Neutrophil (primary cell): ENCODE results near the gene GLYAT.

Source experiments
- H3K27ac ChIP-seq: fragments of 200-600 bp; sonication (generic); 2 replicates; pipeline ENCODE4 v1.5.1; 2016; ENCODE audit warnings: mild to moderate bottlenecking, moderate library complexity
- H3K27me3 ChIP-seq: fragments of 200-600 bp; sonication (generic); 2 replicates; pipeline ENCODE4 v1.6.0; 2016; ENCODE audit warnings: mild to moderate bottlenecking
- H3K36me3 ChIP-seq: fragments of 200-600 bp; sonication (generic); 2 replicates; pipeline ENCODE4 v1.5.1; 2017
- H3K4me1 ChIP-seq, 2 experiments: fragments of 200-600 bp in 1 of 2; sonication (generic) in 1 of 2; 1 replicate in 1 of 2; 2 replicates in 1 of 2; pipeline versions ENCODE4 v1.5.1 to v1.6.1; 2013 to 2016; ENCODE audit warnings: low read depth in 1 of 2, low read length in 1 of 2, mild to moderate bottlenecking in 1 of 2, moderate library complexity in 1 of 2; ENCODE audit not compliant: control insufficient read depth in 1 of 2, insufficient read depth in 1 of 2
- H3K4me3 ChIP-seq, 2 experiments: fragments of 200-600 bp in 1 of 2; sonication (generic) in 1 of 2; 1 replicate in 1 of 2; 2 replicates in 1 of 2; pipeline ENCODE4 v1.5.1; 2013 to 2016; ENCODE audit warnings: low read depth in 1 of 2, low read length in 1 of 2, mild to moderate bottlenecking in 1 of 2, moderate library complexity in 1 of 2
- H3K9me3 ChIP-seq: fragments of 200-600 bp; sonication (generic); 2 replicates; pipeline ENCODE4 v1.5.1; 2016
- CTCF ChIP-seq: fragments of 200-600 bp; sonication (generic); IDR thresholded peaks from 2 replicates; pipeline ENCODE4 v1.5.1; 2016; ENCODE audit warnings: antibody characterized with exemption

The GLYAT gene

GRCh38 chr11:58731819-58732218, at the start of gene GLYAT:
Gene GLYAT, minus strand, starts transcription at chr11:58731943. Its CDS starts 7,447 bp downstream, at chr11:58724496.
- no peaks in the 10 kb centered on the region for H3K27me3 ChIP-seq
- H3K9me3 ChIP-seq: no peaks in the 10 kb centered on the region
- H3K27ac ChIP-seq: no peak within 1 kb of the TSS
- no peak for TF ChIP-seq CTCF
- no peak within 1 kb of the TSS for H3K4me3 ChIP-seq
- H3K4me1 ChIP-seq: no peaks in the 10 kb centered on the region
- no peaks in the 10 kb centered on the region for H3K36me3 ChIP-seq

- no peaks in the 10 kb centered on the region for H3K36me3 ChIP-seq
- no peak overlapping the region for H3K4me3 ChIP-seq
- H3K9me3 ChIP-seq: no peaks in the 10 kb centered on the region
- no peaks in the 10 kb centered on the region for H3K27me3 ChIP-seq
- no peak overlapping the region for H3K27ac ChIP-seq
- H3K4me1 ChIP-seq: peaks cover 15 to 17% of the 10 kb centered on the region in 2 experiments
- no peak for TF ChIP-seq CTCF
These were observed 49.6 kb upstream of the GLYAT start for GRCh38 chr11:58781345-58781744.

GRCh38 chr11:58780578-58780977, 48.8 kb upstream of the GLYAT start:
- TF ChIP-seq CTCF: no peak
- Histone ChIP-seq H3K27me3 (no peaks in the 10 kb centered on the region), H3K4me1 (peaks cover 19 to 21% of the 10 kb centered on the region in 2 experiments), H3K9me3 (no peaks in the 10 kb centered on the region), H3K4me3 (no peak overlapping the region), H3K36me3 (no peaks in the 10 kb centered on the region), H3K27ac (no peak overlapping the region)

- no peak for TF ChIP-seq CTCF
- Histone ChIP-seq H3K27ac (peak overlapping the region; percentile 78), H3K27me3 (no peaks in the 10 kb centered on the region), H3K4me1 (peaks cover 19 to 21% of the 10 kb centered on the region in 2 experiments), H3K9me3 (no peaks in the 10 kb centered on the region), H3K36me3 (no peaks in the 10 kb centered on the region), H3K4me3 (peak overlapping the region in 1 of 2 experiments; percentile 15)
These were observed 45.4 kb upstream of the GLYAT start for GRCh38 chr11:58776891-58777710.

GRCh38 chr11:58775066-58775708, 43.4 kb upstream of the GLYAT start:
- no peaks in the 10 kb centered on the region for H3K9me3 ChIP-seq
- H3K4me1 ChIP-seq: peaks cover 19 to 21% of the 10 kb centered on the region in 2 experiments
- H3K27me3 ChIP-seq: no peaks in the 10 kb centered on the region
- H3K27ac ChIP-seq: no peak overlapping the region
- no peak overlapping the region for H3K4me3 ChIP-seq
- H3K36me3 ChIP-seq: no peaks in the 10 kb centered on the region
- no peak for TF ChIP-seq CTCF
